DOHH2 (cell line): Measurements from ENCODE around the gene PLCG2.

Experiments
- H3F3A ChIP-seq: fragments of 200-600 bp; sonication (generic), shearing (Covaris generic); 2 replicates; pipeline ENCODE4 v1.6.0; 2016; ENCODE audit warnings: antibody characterized with exemption, mild to moderate bottlenecking; ENCODE audit not compliant: control insufficient read depth, insufficient read depth
- H3K27ac ChIP-seq: fragments of 200-600 bp; sonication (generic); 2 replicates; pipeline ENCODE4 v1.5.1; 2014; ENCODE audit warnings: low read depth, mild to moderate bottlenecking, low read length, moderate library complexity
- H3K27me3 ChIP-seq: fragments of 200-600 bp; sonication (generic); 2 replicates; pipeline ENCODE4 v1.6.1; 2014; ENCODE audit warnings: mild to moderate bottlenecking, low read length, mixed read lengths; ENCODE audit not compliant: control insufficient read depth
- H3K36me3 ChIP-seq: fragments of 200-600 bp; sonication (generic); 2 replicates; pipeline ENCODE4 v1.6.1; 2014; ENCODE audit warnings: mild to moderate bottlenecking, low read length, moderate library complexity, mixed read lengths; ENCODE audit not compliant: control insufficient read depth
- H3K4me1 ChIP-seq: fragments of 200-600 bp; sonication (generic); 2 replicates; pipeline ENCODE4 v1.6.1; 2014; ENCODE audit warnings: mild to moderate bottlenecking, low read length, mixed read lengths; ENCODE audit not compliant: control insufficient read depth
- H3K4me2 ChIP-seq: fragments of 200-600 bp; sonication (generic); 2 replicates; pipeline ENCODE4 v1.6.0; 2014; ENCODE audit warnings: mild to moderate bottlenecking, low read length, moderate library complexity
- H3K4me3 ChIP-seq: fragments of 200-600 bp; sonication (generic); 2 replicates; pipeline ENCODE4 v1.5.1; 2014; ENCODE audit warnings: mild to moderate bottlenecking, low read length, mixed read lengths
- H3K79me2 ChIP-seq: fragments of 200-600 bp; sonication (generic); 2 replicates; pipeline ENCODE4 v1.6.1; 2014; ENCODE audit warnings: mild to moderate bottlenecking, low read length, mixed read lengths; ENCODE audit not compliant: control insufficient read depth
- H3K9me2 ChIP-seq: fragments of 200-600 bp; sonication (generic); replicated peaks from 2 replicates; pipeline ENCODE4 v1.6.1; 2014; ENCODE audit warnings: mild to moderate bottlenecking, low read length, mixed read lengths; ENCODE audit not compliant: control insufficient read depth
- H3K9me3 ChIP-seq: fragments of 200-600 bp; sonication (generic); 2 replicates; pipeline ENCODE4 v1.6.1; 2014; ENCODE audit warnings: antibody characterized with exemption, low read length, mixed read lengths; ENCODE audit not compliant: control insufficient read depth, insufficient read depth
- H4K20me1 ChIP-seq: fragments of 200-600 bp; sonication (generic); 2 replicates; pipeline ENCODE4 v1.6.0; 2014; ENCODE audit warnings: low read depth, mild to moderate bottlenecking, antibody characterized with exemption, low read length, moderate library complexity; ENCODE audit not compliant: control insufficient read depth, insufficient read depth
- CTCF ChIP-seq: fragments of 200-600 bp; sonication (generic); IDR thresholded peaks from one replicate; pipeline ENCODE4 v1.5.1; 2014; ENCODE audit warnings: antibody characterized with exemption, mild to moderate bottlenecking, low read depth, low read length; ENCODE audit not compliant: poor library complexity, severe bottlenecking
- EZH2phosphoT487 ChIP-seq: fragments of 200-600 bp; sonication (generic); IDR thresholded peaks from 2 replicates; pipeline ENCODE4 v1.6.1; 2017; ENCODE audit warnings: borderline replicate concordance, mild to moderate bottlenecking, antibody characterized with exemption, low read length, moderate library complexity, mixed read lengths

PLCG2 gene

GRCh38 chr16:81754858-81755257 lies 24.2 kb upstream of the PLCG2 start:
- H3K9me2 ChIP-seq: no peaks in the 10 kb centered on the region
- no peak overlapping the region for H3K4me2 ChIP-seq
- H3F3A ChIP-seq: peaks cover 9% of the 10 kb centered on the region
- peaks cover 45% of the 10 kb centered on the region for H3K36me3 ChIP-seq
- TF ChIP-seq CTCF: no peak
- no peak for TF ChIP-seq EZH2phosphoT487
- H3K27ac ChIP-seq: no peak overlapping the region
- no peaks in the 10 kb centered on the region for H4K20me1 ChIP-seq
- peaks cover 33% of the 10 kb centered on the region for H3K4me1 ChIP-seq
- peaks cover 27% of the 10 kb centered on the region for H3K79me2 ChIP-seq
- no peaks in the 10 kb centered on the region for H3K27me3 ChIP-seq
- H3K9me3 ChIP-seq: no peaks in the 10 kb centered on the region
- H3K4me3 ChIP-seq: no peak overlapping the region

- no peaks in the 10 kb centered on the region for H3K9me3 ChIP-seq
- peaks cover 8% of the 10 kb centered on the region; the same call in 1 of the 2 replicates for H3F3A ChIP-seq
- no peaks in the 10 kb centered on the region for H4K20me1 ChIP-seq
- peaks cover 28% of the 10 kb centered on the region for H3K4me1 ChIP-seq
- H3K27ac ChIP-seq: no peak overlapping the region
- H3K27me3 ChIP-seq: no peaks in the 10 kb centered on the region
- H3K79me2 ChIP-seq: peaks cover 26% of the 10 kb centered on the region
- TF ChIP-seq CTCF (no peak), EZH2phosphoT487 (no peak)
- no peaks in the 10 kb centered on the region for H3K9me2 ChIP-seq
- no peak overlapping the region for H3K4me3 ChIP-seq
- no peak overlapping the region for H3K4me2 ChIP-seq
- peaks cover 50% of the 10 kb centered on the region for H3K36me3 ChIP-seq
Observed at GRCh38 chr16:81755915-81756614, 23.0 kb upstream of the PLCG2 start.

- Histone ChIP-seq H3K9me3 (no peaks in the 10 kb centered on the region), H3K36me3 (peaks cover 50% of the 10 kb centered on the region), H3K4me3 (no peak overlapping the region), H3K27ac (no peak overlapping the region), H3K27me3 (no peaks in the 10 kb centered on the region), H3K4me2 (no peak overlapping the region), H4K20me1 (no peaks in the 10 kb centered on the region), H3F3A (peaks cover 3% of the 10 kb centered on the region; the same call in 1 of the 2 replicates), H3K79me2 (peaks cover 19% of the 10 kb centered on the region), H3K9me2 (no peaks in the 10 kb centered on the region), H3K4me1 (peaks cover 21% of the 10 kb centered on the region)
- no peak for TF ChIP-seq EZH2phosphoT487
- no peak for TF ChIP-seq CTCF
Observed at GRCh38 chr16:81756615-81757356, 22.3 kb upstream of the PLCG2 start.
